Neural cell (in vitro differentiated cells): ENCODE results near the gene NRK. TPM values are rescaled to one million over a fixed set of nuclear protein-coding genes. Genes with fewer than 3 reads are reported as not detected.

ENCODE experiments used
- H2AFZ ChIP-seq: fragments of 200-600, 300-800 bp; sonication (generic), shearing (Covaris generic); 2 replicates; pipeline ENCODE4 v1.6.0; 2014; ENCODE audit warnings: low read depth, mild to moderate bottlenecking, antibody characterized with exemption, low read length, moderate library complexity
- H3F3A ChIP-seq: fragments of 200-600 bp; shearing (Covaris generic); 2 replicates; pipeline ENCODE4 v1.6.1; 2016; ENCODE audit warnings: mild to moderate bottlenecking, moderate library complexity, mixed read lengths, antibody characterized with exemption, low read length; ENCODE audit not compliant: insufficient read depth, poor library complexity, severe bottlenecking
- H3K27ac ChIP-seq: fragments of 200-600, 300-800 bp; sonication (generic), shearing (Covaris generic); 2 replicates; pipeline ENCODE4 v1.5.1; 2014; ENCODE audit warnings: mild to moderate bottlenecking, low read length, moderate library complexity
- H3K27me3 ChIP-seq: fragments of 300-800, 200-600 bp; sonication (generic), shearing (Covaris generic); 2 replicates; pipeline ENCODE4 v1.6.0; 2014; ENCODE audit warnings: mild to moderate bottlenecking, low read depth, low read length, moderate library complexity; ENCODE audit not compliant: insufficient read depth
- H3K36me3 ChIP-seq: fragments of 300-800, 200-600 bp; sonication (generic), shearing (Covaris generic); 2 replicates; pipeline ENCODE4 v1.5.1; 2014; ENCODE audit warnings: mild to moderate bottlenecking, antibody characterized with exemption, low read length, moderate library complexity; ENCODE audit not compliant: insufficient read depth
- H3K4me2 ChIP-seq: fragments of 300-800, 200-600 bp; sonication (generic), shearing (Covaris generic); 2 replicates; pipeline ENCODE4 v1.6.0; 2014; ENCODE audit warnings: mild to moderate bottlenecking, low read length
- H3K4me3 ChIP-seq: fragments of 300-800, 200-600 bp; sonication (generic), shearing (Covaris generic); 2 replicates; pipeline ENCODE4 v1.5.1; 2014; ENCODE audit warnings: mild to moderate bottlenecking, low read length, moderate library complexity
- H3K79me2 ChIP-seq: fragments of 200-600 bp; shearing (Covaris generic); replicated peaks from 2 replicates; pipeline ENCODE4 v1.6.0; 2014; ENCODE audit warnings: mild to moderate bottlenecking, low read length, moderate library complexity; ENCODE audit not compliant: insufficient read depth
- H3K9ac ChIP-seq: fragments of 300-800, 200-600 bp; sonication (generic), shearing (Covaris generic); 2 replicates; pipeline ENCODE4 v1.6.1; 2016; ENCODE audit warnings: mild to moderate bottlenecking, low read length, mixed read lengths
- H3K9me2 ChIP-seq: fragments of 200-600 bp; shearing (Covaris generic); 2 replicates; pipeline ENCODE4 v1.6.1; 2016; ENCODE audit warnings: mild to moderate bottlenecking, low read length, mixed read lengths; ENCODE audit not compliant: insufficient read depth
- H3K9me3 ChIP-seq: fragments of 200-600, 300-800 bp; sonication (generic), shearing (Covaris generic); 2 replicates; pipeline ENCODE4 v1.6.1; 2016; ENCODE audit warnings: mild to moderate bottlenecking, mixed run types, low read length, moderate library complexity, mixed read lengths
- H4K20me1 ChIP-seq: fragments of 200-600 bp; shearing (Covaris generic); 2 replicates; pipeline ENCODE4 v1.6.1; 2016; ENCODE audit warnings: mild to moderate bottlenecking, mixed run types; ENCODE audit not compliant: insufficient read depth
- EP300 ChIP-seq: fragments of 450-650 bp; conservative IDR thresholded peaks from 2 replicates; pipeline ENCODE4 v1.6.1; 2014; ENCODE audit warnings: antibody characterized with exemption, mild to moderate bottlenecking, moderate library complexity; ENCODE audit not compliant: poor library complexity, severe bottlenecking
- EZH2 ChIP-seq: fragments of 200-600, 300-800 bp; shearing (Covaris generic), sonication (generic); IDR thresholded peaks from 2 replicates; pipeline ENCODE4 v1.6.1; 2014; ENCODE audit warnings: antibody characterized with exemption, low read length, borderline replicate concordance, mild to moderate bottlenecking; ENCODE audit not compliant: insufficient read depth, poor library complexity, severe bottlenecking
- MXI1 ChIP-seq: fragments of 450-650 bp; conservative IDR thresholded peaks from 2 replicates; pipeline ENCODE4 v1.6.1; 2014; ENCODE audit warnings: antibody characterized with exemption, mild to moderate bottlenecking; ENCODE audit not compliant: poor library complexity, severe bottlenecking
- POLR2AphosphoS5 ChIP-seq: IDR thresholded peaks from 2 replicates; pipeline ENCODE4 v1.6.1; 2012
- RAD21 ChIP-seq: fragments of 450-650 bp; conservative IDR thresholded peaks from 2 replicates; pipeline ENCODE4 v1.6.1; 2014; ENCODE audit warnings: antibody characterized with exemption, mild to moderate bottlenecking, moderate library complexity
- SMC3 ChIP-seq: fragments of 450-650 bp; conservative IDR thresholded peaks from 2 replicates; pipeline ENCODE4 v1.6.1; 2014; ENCODE audit warnings: antibody characterized with exemption, mild to moderate bottlenecking, moderate library complexity; ENCODE audit not compliant: poor library complexity
- TAF1 ChIP-seq: IDR thresholded peaks from 2 replicates; pipeline ENCODE4 v1.6.1; 2012; ENCODE audit warnings: low read depth
- polyA plus RNA-seq: library from polyadenylated mRNA; depleted of rRNA; stranded (reverse); fragments of >200 nt; gene quantifications from 2 replicates; pipeline ENCODE4 v1.2.3, GENCODE V29; 2014
- TF ChIP-seq, protein P1 (sequence below): fragments of 450-650 bp; IDR thresholded peaks from 2 replicates; pipeline ENCODE4 v1.5.1; 2014; ENCODE audit warnings: antibody characterized with exemption, mild to moderate bottlenecking, moderate library complexity; ENCODE audit not compliant: poor library complexity, severe bottlenecking
- TF ChIP-seq, protein P2 (sequence below): IDR thresholded peaks from 2 replicates; pipeline ENCODE4 v1.6.1; 2012; ENCODE audit warnings: borderline replicate concordance

NRK gene
- polyA plus RNA-seq, 1 donor from 2014 or later, result not detected

- no peaks in the 10 kb centered on the region for H3K79me2 ChIP-seq
- no peak overlapping the region for H3K9ac ChIP-seq
- no peaks in the 10 kb centered on the region for H3K36me3 ChIP-seq
- no peaks in the 10 kb centered on the region for H3K9me3 ChIP-seq
- no peak overlapping the region for H2AFZ ChIP-seq
- H3K27me3 ChIP-seq, result no peaks in the 10 kb centered on the region
- no peak overlapping the region for H3K4me3 ChIP-seq
- H3K9me2 ChIP-seq, result no peaks in the 10 kb centered on the region
- no peak overlapping the region for H3K4me2 ChIP-seq
- no peak for TF ChIP-seq EP300
- no peak overlapping the region for H3K27ac ChIP-seq
- no peaks in the 10 kb centered on the region for H4K20me1 ChIP-seq
- no peaks in the 10 kb centered on the region for H3F3A ChIP-seq
Measured at GRCh38 chrX:105870445-105870844, 48.1 kb downstream of the NRK start.

- Histone ChIP-seq H3K4me3 (no peak overlapping the region), H3K9me2 (no peaks in the 10 kb centered on the region), H3K27ac (no peak overlapping the region), H3K9ac (no peak overlapping the region), H3K9me3 (no peaks in the 10 kb centered on the region), H3K4me2 (no peak overlapping the region), H2AFZ (no peak overlapping the region), H3F3A (no peaks in the 10 kb centered on the region), H3K79me2 (no peaks in the 10 kb centered on the region), H4K20me1 (no peaks in the 10 kb centered on the region), H3K27me3 (no peaks in the 10 kb centered on the region), H3K36me3 (no peaks in the 10 kb centered on the region)
- TF ChIP-seq, protein P1, sequence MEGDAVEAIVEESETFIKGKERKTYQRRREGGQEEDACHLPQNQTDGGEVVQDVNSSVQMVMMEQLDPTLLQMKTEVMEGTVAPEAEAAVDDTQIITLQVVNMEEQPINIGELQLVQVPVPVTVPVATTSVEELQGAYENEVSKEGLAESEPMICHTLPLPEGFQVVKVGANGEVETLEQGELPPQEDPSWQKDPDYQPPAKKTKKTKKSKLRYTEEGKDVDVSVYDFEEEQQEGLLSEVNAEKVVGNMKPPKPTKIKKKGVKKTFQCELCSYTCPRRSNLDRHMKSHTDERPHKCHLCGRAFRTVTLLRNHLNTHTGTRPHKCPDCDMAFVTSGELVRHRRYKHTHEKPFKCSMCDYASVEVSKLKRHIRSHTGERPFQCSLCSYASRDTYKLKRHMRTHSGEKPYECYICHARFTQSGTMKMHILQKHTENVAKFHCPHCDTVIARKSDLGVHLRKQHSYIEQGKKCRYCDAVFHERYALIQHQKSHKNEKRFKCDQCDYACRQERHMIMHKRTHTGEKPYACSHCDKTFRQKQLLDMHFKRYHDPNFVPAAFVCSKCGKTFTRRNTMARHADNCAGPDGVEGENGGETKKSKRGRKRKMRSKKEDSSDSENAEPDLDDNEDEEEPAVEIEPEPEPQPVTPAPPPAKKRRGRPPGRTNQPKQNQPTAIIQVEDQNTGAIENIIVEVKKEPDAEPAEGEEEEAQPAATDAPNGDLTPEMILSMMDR, result no peak
- no peak for TF ChIP-seq MXI1
- TF ChIP-seq EP300, result no peak
- TF ChIP-seq POLR2AphosphoS5, result no peak
- TF ChIP-seq RAD21, result no peak
- TF ChIP-seq EZH2, result no peak
- TF ChIP-seq, protein P2, sequence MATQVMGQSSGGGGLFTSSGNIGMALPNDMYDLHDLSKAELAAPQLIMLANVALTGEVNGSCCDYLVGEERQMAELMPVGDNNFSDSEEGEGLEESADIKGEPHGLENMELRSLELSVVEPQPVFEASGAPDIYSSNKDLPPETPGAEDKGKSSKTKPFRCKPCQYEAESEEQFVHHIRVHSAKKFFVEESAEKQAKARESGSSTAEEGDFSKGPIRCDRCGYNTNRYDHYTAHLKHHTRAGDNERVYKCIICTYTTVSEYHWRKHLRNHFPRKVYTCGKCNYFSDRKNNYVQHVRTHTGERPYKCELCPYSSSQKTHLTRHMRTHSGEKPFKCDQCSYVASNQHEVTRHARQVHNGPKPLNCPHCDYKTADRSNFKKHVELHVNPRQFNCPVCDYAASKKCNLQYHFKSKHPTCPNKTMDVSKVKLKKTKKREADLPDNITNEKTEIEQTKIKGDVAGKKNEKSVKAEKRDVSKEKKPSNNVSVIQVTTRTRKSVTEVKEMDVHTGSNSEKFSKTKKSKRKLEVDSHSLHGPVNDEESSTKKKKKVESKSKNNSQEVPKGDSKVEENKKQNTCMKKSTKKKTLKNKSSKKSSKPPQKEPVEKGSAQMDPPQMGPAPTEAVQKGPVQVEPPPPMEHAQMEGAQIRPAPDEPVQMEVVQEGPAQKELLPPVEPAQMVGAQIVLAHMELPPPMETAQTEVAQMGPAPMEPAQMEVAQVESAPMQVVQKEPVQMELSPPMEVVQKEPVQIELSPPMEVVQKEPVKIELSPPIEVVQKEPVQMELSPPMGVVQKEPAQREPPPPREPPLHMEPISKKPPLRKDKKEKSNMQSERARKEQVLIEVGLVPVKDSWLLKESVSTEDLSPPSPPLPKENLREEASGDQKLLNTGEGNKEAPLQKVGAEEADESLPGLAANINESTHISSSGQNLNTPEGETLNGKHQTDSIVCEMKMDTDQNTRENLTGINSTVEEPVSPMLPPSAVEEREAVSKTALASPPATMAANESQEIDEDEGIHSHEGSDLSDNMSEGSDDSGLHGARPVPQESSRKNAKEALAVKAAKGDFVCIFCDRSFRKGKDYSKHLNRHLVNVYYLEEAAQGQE, result no peak
- TF ChIP-seq SMC3, result no peak
- no peak for TF ChIP-seq TAF1
Measured at GRCh38 chrX:105872941-105873340, 50.6 kb downstream of the NRK start.

DNA sequence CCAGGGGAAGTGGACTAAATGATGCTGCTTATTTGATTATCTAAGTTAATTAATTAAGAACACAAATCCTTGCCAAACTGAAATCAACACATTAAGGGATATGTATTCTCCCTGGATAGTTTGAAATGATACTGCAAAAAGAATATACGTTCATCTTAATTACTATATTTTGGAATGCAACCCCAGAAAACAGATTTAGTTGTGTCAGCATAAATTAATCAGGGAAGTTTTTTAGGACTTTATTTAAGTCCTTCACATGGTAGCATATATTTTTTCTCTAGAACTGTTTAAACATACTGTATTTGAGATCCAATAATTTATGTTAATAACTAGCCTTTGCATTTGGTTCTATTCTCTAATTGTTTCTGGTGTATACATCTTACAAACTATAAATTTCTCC, 52.5 kb downstream of the NRK start:
- Histone ChIP-seq H3K27ac (no peak overlapping the region), H2AFZ (no peak overlapping the region), H3K36me3 (no peaks in the 10 kb centered on the region), H3F3A (no peaks in the 10 kb centered on the region), H4K20me1 (no peaks in the 10 kb centered on the region), H3K79me2 (no peaks in the 10 kb centered on the region), H3K4me3 (no peak overlapping the region), H3K9me2 (no peaks in the 10 kb centered on the region), H3K4me2 (no peak overlapping the region), H3K9me3 (no peaks in the 10 kb centered on the region), H3K9ac (no peak overlapping the region), H3K27me3 (no peaks in the 10 kb centered on the region)
- TF ChIP-seq, protein P1, result no peak
- TF ChIP-seq SMC3, result no peak
- TF ChIP-seq POLR2AphosphoS5, result no peak
- no peak for TF ChIP-seq RAD21
- TF ChIP-seq, protein P2, result no peak
- TF ChIP-seq MXI1, result no peak
- no peak for TF ChIP-seq TAF1
- TF ChIP-seq EZH2, result no peak
- no peak for TF ChIP-seq EP300
